HG02759 (cell line): ENCODE measurements around the gene MIR17HG.
"Not testable (repeated sequence)": the region's sequence is repeated elsewhere in the genome, so short reads cannot be mapped to it uniquely, and the experiment has no call there.

Source experiments
- ATAC-seq: cut with Tn5 transposase; IDR thresholded peaks from one replicate; pipeline ENCODE4 v1.9.1; 2021; ENCODE audit warnings: mild to moderate bottlenecking, moderate library complexity; ENCODE audit not compliant: unreplicated experiment

MIR17HG gene

GRCh38 chr13:91346850-91347201 lies 661 bp upstream of the MIR17HG start:
- peak; percentile 21 for ATAC-seq

- ATAC-seq: peak; percentile 40
Observed at GRCh38 chr13:91347996-91348905, 764 bp downstream of the MIR17HG start.

GRCh38 chr13:91348906-91349435 lies 1.5 kb downstream of the MIR17HG start:
- ATAC-seq: peak; percentile 53

GRCh38 chr13:91349992-91350911 lies 2.8 kb downstream of the MIR17HG start:
- no peak for ATAC-seq

- ATAC-seq: no peak
Observed at GRCh38 chr13:91351123-91351522, 3.6 kb downstream of the MIR17HG start.

GRCh38 chr13:91351980-91352379 lies 4.5 kb downstream of the MIR17HG start:
- no peak for ATAC-seq

- not testable (repeated sequence) for ATAC-seq
Observed at GRCh38 chr13:91352891-91353290, 5.4 kb downstream of the MIR17HG start.

- ATAC-seq: no peak
Observed at GRCh38 chr13:91353494-91353893, 6.0 kb downstream of the MIR17HG start.

- ATAC-seq: no peak
Observed at GRCh38 chr13:91355099-91355825, 7.8 kb downstream of the MIR17HG start.

GRCh38 chr13:91355826-91356710 lies 8.6 kb downstream of the MIR17HG start:
- ATAC-seq: no peak

GRCh38 chr13:91356919-91357612 lies 9.6 kb downstream of the MIR17HG start:
- no peak for ATAC-seq

GRCh38 chr13:91357613-91358386 lies 10.3 kb downstream of the MIR17HG start:
- no peak for ATAC-seq

GRCh38 chr13:91358387-91358782 lies 10.9 kb downstream of the MIR17HG start:
- ATAC-seq: peak; percentile 30

GRCh38 chr13:91359111-91359510 lies 11.6 kb downstream of the MIR17HG start:
- ATAC-seq: no peak

GRCh38 chr13:91359631-91360030 lies 12.1 kb downstream of the MIR17HG start:
- ATAC-seq: no peak

- no peak for ATAC-seq
Observed at GRCh38 chr13:91360246-91360751, 12.8 kb downstream of the MIR17HG start.

GRCh38 chr13:91361755-91362271 lies 14.3 kb downstream of the MIR17HG start:
- ATAC-seq: no peak

GRCh38 chr13:91362908-91363307 lies 15.4 kb downstream of the MIR17HG start:
- ATAC-seq: no peak
